Dermis microvascular lymphatic vessel endothelial cell (primary cell): Measurements from ENCODE around the gene CTSG. TPM values are rescaled to one million over a fixed set of nuclear protein-coding genes. Genes with fewer than 3 reads are reported as not detected.
"Not testable (repeated sequence)": the region's sequence is repeated elsewhere in the genome, so short reads cannot be mapped to it uniquely, and the experiment has no call there.

ENCODE experiments used
- DNase-seq, 2 donors: peaks; one replicate each; pipeline versions ENCODE4 v3.0.0 to v3.0.0-alpha.2; 2010; ENCODE audit warnings: low read depth in 2 of 2
- total RNA-seq: library from RNA; depleted of rRNA; stranded (reverse); fragments of >200 nt; gene quantifications from 2 replicates; pipeline ENCODE4 v1.2.1, GENCODE V29; 2014

The CTSG gene
- total RNA-seq, 1 donor from 2014 or later = not detected

GRCh38 chr14:24549064-24549463 is 27.0 kb downstream of the CTSG start:
- DNase-seq = not testable (repeated sequence)

GRCh38 chr14:24542346-24542936 is 33.6 kb downstream of the CTSG start:
- DNase-seq = no peak

- DNase-seq = no peak
These were observed 40.3 kb downstream of the CTSG start for GRCh38 chr14:24535737-24536136.

- no peak for DNase-seq
These were observed 41.8 kb downstream of the CTSG start for GRCh38 chr14:24534286-24534685.

- not testable (repeated sequence) for DNase-seq
These were observed 50.0 kb downstream of the CTSG start for GRCh38 chr14:24525877-24526620.

Other genes starting within 250 kb of the CTSG start
- 29.3 and 51.2 TPM in 2 replicates for gene ADCY4, start 241.2 kb downstream of the CTSG start, total RNA-seq
- 1.4 and 1.8 TPM in 2 replicates for gene RIPK3, start 236.3 kb downstream of the CTSG start, total RNA-seq
- 0.76 and 1.0 TPM in 2 replicates for gene NFATC4, start 208.1 kb downstream of the CTSG start, total RNA-seq
- gene NYNRIN, start 177.2 kb downstream of the CTSG start, total RNA-seq = 3.3 and 4.2 TPM in 2 replicates
- gene CBLN3, start 146.6 kb downstream of the CTSG start, total RNA-seq = 0.13 and 0.39 TPM in 2 replicates
- gene KHNYN, start 146.3 kb downstream of the CTSG start, total RNA-seq = 36.2 and 42.5 TPM in 2 replicates
- 5.0 and 8.5 TPM in 2 replicates for gene SDR39U1, start 133.5 kb downstream of the CTSG start, total RNA-seq
- gene CMA1, start 68.0 kb downstream of the CTSG start, total RNA-seq = not detected in 2 replicates
- not detected in 2 replicates for gene GZMH, start 33.4 kb upstream of the CTSG start, total RNA-seq
- gene GZMB, start 57.9 kb upstream of the CTSG start, total RNA-seq = not detected in 2 replicates